ENCODE measurements around the gene SEC14L1.
"Not testable (repeated sequence)": the region's sequence is repeated elsewhere in the genome, so short reads cannot be mapped to it uniquely, and the experiment has no call there.

The SEC14L1 gene

GRCh38 chr17:77109159-77109759 lies 31.5 kb upstream of the SEC14L1 start:
- H3K4me3 ChIP-seq (ENCODE audit: low read depth, low read length) = no peak overlapping the region
- no peak for DNase-seq (ENCODE audit: low read depth)
- TF ChIP-seq CTCF (IDR thresholded peaks at IDR 0.05; ENCODE audit: low read depth, low read length, missing control alignments) = no peak

GRCh38 chr17:77109764-77110359 lies 30.9 kb upstream of the SEC14L1 start:
- H3K4me3 ChIP-seq (ENCODE audit: low read depth, low read length) = no peak overlapping the region
- no peak for DNase-seq (ENCODE audit: low read depth)
- no peak for TF ChIP-seq CTCF (IDR thresholded peaks at IDR 0.05; ENCODE audit: low read depth, low read length, missing control alignments)

- not testable (repeated sequence) for DNase-seq (ENCODE audit: low read depth); H3K4me3 ChIP-seq (ENCODE audit: low read depth, low read length)
Observed at GRCh38 chr17:77111165-77111933, 29.4 kb upstream of the SEC14L1 start.

- DNase-seq (ENCODE audit: low read depth) = no peak
- H3K4me3 ChIP-seq (ENCODE audit: low read depth, low read length) = no peak overlapping the region
Observed at GRCh38 chr17:77111934-77112296, 28.9 kb upstream of the SEC14L1 start.

GRCh38 chr17:77115510-77115909 lies 25.3 kb upstream of the SEC14L1 start:
- no peak for TF ChIP-seq CTCF (IDR thresholded peaks at IDR 0.05; ENCODE audit: low read depth, low read length, missing control alignments)
- H3K4me3 ChIP-seq (ENCODE audit: low read depth, low read length) = no peak overlapping the region
- DNase-seq (ENCODE audit: low read depth) = no peak

More at GRCh38 chr17:77111934-77112296, 28.9 kb upstream of the SEC14L1 start:
- TF ChIP-seq CTCF (IDR thresholded peaks at IDR 0.05; ENCODE audit: low read depth, low read length, missing control alignments) = no peak

GRCh38 chr17:77115947-77116346 lies 24.8 kb upstream of the SEC14L1 start:
- no peak for DNase-seq (ENCODE audit: low read depth)
- no peak overlapping the region for H3K4me3 ChIP-seq (ENCODE audit: low read depth, low read length)

More at GRCh38 chr17:77115947-77116346, 24.8 kb upstream of the SEC14L1 start:
- TF ChIP-seq CTCF (IDR thresholded peaks at IDR 0.05; ENCODE audit: low read depth, low read length, missing control alignments) = no peak

Measured in GM12864 (cell line).